NK-92 treated with Interleukin-12 subunit alpha and Interleukin-12 subunit beta, amount 100 ng/mL, for 24 hours (cell line): ENCODE measurements around the gene CEP295NL.

Experiments
- DNase-seq: peaks from one replicate; lab custom pipeline; 2025; lab: John Stamatoyannopoulos, UW

Gene CEP295NL

GRCh38 chr17:78864117-78864516 is 38.9 kb downstream of the CEP295NL start:
- no peak for DNase-seq

- peak; percentile 8 for DNase-seq
These were observed 40.7 kb downstream of the CEP295NL start for GRCh38 chr17:78862073-78863023.

GRCh38 chr17:78861229-78861628 is 41.8 kb downstream of the CEP295NL start:
- no peak for DNase-seq

GRCh38 chr17:78859051-78859450 is 44.0 kb downstream of the CEP295NL start:
- DNase-seq = no peak

- DNase-seq = no peak
These were observed 45.7 kb downstream of the CEP295NL start for GRCh38 chr17:78857266-78857665.

- DNase-seq = no peak
These were observed 47.3 kb downstream of the CEP295NL start for GRCh38 chr17:78855561-78856165.

- DNase-seq = no peak
These were observed 48.5 kb downstream of the CEP295NL start for GRCh38 chr17:78854508-78854907.

- no peak for DNase-seq
These were observed 49.0 kb downstream of the CEP295NL start for GRCh38 chr17:78853926-78854394.

GRCh38 chr17:78852709-78853121 is 50.3 kb downstream of the CEP295NL start:
- no peak for DNase-seq

GRCh38 chr17:78849026-78849425 is 54.0 kb downstream of the CEP295NL start:
- DNase-seq = no peak

- DNase-seq = no peak
These were observed 55.9 kb downstream of the CEP295NL start for GRCh38 chr17:78847052-78847451.

GRCh38 chr17:78844301-78845005 is 58.5 kb downstream of the CEP295NL start:
- no peak for DNase-seq

GRCh38 chr17:78842881-78843565 is 60.0 kb downstream of the CEP295NL start:
- DNase-seq = peak; percentile 12

GRCh38 chr17:78840780-78841611 is 62.0 kb downstream of the CEP295NL start, which contains the start of gene USP36:
Gene USP36, minus strand, starts transcription at chr17:78840814. Its CDS starts 4,451 bp downstream, at chr17:78836363.
- DNase-seq = peak; percentile 99
